Astrocyte of the spinal cord (primary cell): Measurements from ENCODE around the gene SNHG17.
A peak's percentile ranks its signal among the peaks of the same experiment; 100 is the strongest.
"Not testable (repeated sequence)": the region's sequence is repeated elsewhere in the genome, so short reads cannot be mapped to it uniquely, and the experiment has no call there.

ENCODE experiments used
- DNase-seq: peaks from one replicate; pipeline ENCODE4 v3.0.0; 2011; ENCODE audit warnings: low read depth, low spot score
- H3K4me3 ChIP-seq: 2 replicates; pipeline ENCODE4 v1.5.1; 2011; ENCODE audit warnings: low read depth, mild to moderate bottlenecking, low read length, moderate library complexity
- in situ Hi-C: cut with HindIII; loops from 2 replicates; pipeline ENCODE4 v1.10.0; 2017; ENCODE audit warnings: low sequenced_read_pairs
- TF ChIP-seq, protein P1 (sequence below): IDR thresholded peaks from 2 replicates; pipeline ENCODE4 v1.5.1; 2012; ENCODE audit warnings: low read depth, mild to moderate bottlenecking, low read length, inconsistent platforms

SNHG17 gene

DNA sequence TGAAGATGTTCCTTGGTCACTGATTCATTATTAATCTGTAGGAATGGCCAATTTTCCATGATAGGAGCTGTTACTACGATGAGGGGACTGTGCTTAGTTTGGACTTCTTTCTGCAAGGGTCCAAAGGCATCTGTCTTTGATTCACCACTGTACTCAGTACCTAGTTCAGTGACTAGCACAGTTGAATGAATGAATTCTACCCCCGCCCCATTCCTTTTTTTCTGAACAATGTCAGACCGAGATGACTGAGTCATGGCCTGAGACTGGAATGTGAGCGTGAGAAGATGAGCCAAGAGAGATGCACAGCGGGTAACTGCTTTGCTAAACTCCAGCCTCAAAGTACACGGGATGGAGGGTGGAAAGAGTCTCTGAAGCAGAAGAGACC is 419 bp upstream of the SNHG17 start:
- DNase-seq: peak; percentile 87
- TF ChIP-seq, protein P1, sequence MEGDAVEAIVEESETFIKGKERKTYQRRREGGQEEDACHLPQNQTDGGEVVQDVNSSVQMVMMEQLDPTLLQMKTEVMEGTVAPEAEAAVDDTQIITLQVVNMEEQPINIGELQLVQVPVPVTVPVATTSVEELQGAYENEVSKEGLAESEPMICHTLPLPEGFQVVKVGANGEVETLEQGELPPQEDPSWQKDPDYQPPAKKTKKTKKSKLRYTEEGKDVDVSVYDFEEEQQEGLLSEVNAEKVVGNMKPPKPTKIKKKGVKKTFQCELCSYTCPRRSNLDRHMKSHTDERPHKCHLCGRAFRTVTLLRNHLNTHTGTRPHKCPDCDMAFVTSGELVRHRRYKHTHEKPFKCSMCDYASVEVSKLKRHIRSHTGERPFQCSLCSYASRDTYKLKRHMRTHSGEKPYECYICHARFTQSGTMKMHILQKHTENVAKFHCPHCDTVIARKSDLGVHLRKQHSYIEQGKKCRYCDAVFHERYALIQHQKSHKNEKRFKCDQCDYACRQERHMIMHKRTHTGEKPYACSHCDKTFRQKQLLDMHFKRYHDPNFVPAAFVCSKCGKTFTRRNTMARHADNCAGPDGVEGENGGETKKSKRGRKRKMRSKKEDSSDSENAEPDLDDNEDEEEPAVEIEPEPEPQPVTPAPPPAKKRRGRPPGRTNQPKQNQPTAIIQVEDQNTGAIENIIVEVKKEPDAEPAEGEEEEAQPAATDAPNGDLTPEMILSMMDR: no peak
- in situ Hi-C loops: no loop called here
- peak overlapping the region; percentile 97 for H3K4me3 ChIP-seq

DNA sequence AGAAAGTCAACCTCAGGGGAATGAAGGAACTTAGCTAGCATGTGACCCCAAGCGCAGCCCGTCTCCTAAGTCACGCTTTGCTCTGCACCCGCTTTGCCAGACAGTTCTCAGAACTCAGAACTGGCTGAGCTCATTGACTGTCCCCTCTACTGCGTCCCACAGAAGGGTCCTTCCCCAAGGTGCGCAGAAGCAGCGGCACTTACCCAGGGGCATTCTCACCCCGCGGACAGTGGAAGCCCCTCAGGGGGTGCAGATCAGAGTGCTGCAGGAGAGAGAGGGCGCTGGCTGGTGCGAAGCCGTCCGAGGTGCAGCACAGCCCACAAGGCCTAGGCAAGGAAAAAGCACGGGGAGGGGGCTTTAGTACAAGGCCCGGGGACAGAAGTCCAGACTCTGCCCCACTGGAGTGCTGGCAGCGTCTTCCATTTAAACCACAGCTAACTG is 807 bp downstream of the SNHG17 start:
- DNase-seq: no peak
- H3K4me3 ChIP-seq: peak overlapping the region; percentile 97
- TF ChIP-seq, protein P1: peak; percentile 4
- in situ Hi-C loops: no loop called here

DNA sequence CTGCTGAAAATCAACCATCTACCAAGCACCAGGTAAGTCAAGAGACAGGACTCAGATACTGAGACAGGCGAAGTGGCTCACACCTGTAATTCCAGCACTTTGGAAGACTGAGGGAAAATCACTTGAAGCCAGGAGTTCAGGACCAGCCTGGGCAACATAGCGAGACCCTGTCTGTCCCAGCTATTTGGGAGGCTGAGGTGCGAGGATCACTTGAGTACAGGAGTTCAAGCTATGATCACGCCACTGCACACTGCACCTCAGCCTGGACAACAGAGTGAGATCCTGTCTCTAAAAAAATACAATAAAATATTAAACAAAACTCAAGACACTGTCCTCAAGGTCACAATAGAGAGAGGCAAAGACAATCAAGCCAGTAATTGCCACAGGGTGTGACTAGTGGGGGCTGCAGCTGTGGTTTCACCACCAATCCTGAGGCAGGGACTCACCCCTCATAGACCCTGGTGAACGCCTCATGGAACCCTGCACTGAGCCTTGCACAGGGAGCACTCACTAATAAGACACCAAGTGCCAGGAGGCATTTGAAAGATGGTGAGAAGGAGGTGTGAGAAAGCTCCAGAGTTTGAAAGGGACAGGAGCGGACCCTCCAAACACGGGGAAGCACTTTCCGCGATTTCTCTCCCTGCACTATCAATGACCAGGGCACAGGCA is 1.7 kb downstream of the SNHG17 start:
- TF ChIP-seq, protein P1: no peak

DNA sequence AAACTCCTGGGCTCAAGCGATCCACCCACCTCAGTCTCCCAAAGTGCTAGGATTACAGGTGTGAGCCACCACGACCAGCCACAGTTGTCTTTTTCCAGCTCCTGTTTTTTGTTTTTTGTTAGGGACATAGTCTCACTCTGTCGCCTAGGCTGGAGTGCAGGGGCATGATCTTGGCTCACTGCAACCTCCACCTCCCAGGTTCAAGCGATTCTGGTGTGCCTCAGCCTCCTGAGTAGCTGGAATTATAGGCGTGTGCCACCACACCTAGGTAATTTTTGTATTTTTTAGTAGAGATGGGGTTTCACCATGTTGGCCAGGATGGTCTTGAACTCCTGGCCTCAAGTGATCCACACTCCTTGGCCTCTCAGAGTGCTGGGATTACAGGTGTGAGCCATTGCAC is 2.3 kb downstream of the SNHG17 start:
- H3K4me3 ChIP-seq, DNase-seq, in situ Hi-C loops: not testable (repeated sequence)

More for the DNA sequence above, 1.7 kb downstream of the SNHG17 start:
- no peak for DNase-seq
- peak overlapping the region; percentile 97 for H3K4me3 ChIP-seq
- in situ Hi-C loops: no loop called here

DNA sequence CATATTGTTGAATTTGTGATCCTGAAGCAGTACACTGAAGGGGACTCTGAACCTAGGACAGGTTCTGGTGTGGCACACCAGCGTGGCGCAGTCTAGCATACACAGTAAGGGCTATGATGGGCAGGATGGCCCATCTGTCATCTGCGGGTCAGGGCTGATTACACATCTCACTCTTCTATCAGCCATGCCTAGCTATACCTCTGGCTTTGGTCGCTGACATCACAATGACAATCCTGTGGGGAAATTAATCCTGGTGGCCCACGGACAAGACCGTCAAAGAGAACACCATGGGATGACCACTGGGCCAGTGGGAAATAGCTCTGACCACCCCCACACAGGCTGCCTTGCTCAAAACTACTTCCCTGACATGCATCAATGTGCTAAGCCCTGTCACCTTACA is 2.8 kb downstream of the SNHG17 start:
- TF ChIP-seq, protein P1: no peak
- H3K4me3 ChIP-seq: no peak overlapping the region
- in situ Hi-C loops: no loop called here
- DNase-seq: no peak

DNA sequence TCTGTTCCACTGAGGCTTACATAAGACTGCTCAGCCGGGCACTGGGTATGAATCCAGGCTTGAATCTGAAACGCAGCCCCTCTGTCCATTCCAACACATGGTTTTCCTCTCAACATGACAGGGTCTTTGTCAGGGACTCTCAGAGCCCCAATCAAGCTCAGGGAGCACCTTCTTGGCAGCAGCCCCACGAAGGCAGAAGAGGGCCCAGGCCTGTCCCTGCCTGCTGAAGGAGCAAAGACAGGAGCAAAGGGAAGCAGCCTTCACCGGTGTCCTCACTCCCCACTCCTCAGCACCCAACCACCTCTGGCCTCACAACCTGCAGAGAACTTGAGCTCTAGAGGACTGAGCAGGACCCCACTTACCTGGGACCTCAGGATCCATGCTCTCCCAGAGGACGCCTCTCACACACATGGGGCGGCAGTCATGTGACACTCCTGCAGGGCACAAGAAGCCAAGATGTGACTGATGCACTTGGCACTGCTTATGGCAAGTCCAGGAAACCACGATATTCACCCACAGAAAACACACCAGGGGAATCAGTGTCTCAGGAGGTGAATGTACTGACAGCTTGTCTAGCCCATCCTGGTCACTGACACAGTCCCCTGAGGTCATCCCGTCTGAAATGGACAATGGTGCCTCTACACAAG is 4.3 kb downstream of the SNHG17 start:
- DNase-seq: no peak
- TF ChIP-seq, protein P1: no peak
- in situ Hi-C loops: no loop called here
- no peak overlapping the region for H3K4me3 ChIP-seq

DNA sequence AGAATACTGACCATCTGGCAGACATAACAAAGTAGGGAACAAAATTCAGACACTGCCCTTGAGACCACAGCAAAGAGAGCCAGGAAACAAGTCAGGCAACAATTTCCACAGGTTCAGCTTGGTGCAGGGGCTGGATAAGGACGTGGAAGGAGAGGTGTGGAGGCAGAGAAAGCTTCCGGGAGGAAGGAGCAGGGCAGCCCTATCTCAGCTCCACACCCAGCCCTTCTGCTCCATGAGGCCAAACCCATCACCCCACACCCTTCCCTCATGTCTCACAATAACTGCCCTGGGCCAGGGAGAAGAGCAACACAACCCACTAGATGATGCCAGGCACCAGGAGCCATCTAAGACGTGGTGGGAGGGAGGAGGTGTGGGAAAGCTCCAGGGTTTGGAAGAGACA is 5.8 kb downstream of the SNHG17 start:
- in situ Hi-C loops: no loop called here
- H3K4me3 ChIP-seq: no peak overlapping the region
- TF ChIP-seq, protein P1: no peak
- DNase-seq: no peak
